ENCODE data around the gene SECISBP2L. TPM values are rescaled to one million over a fixed set of nuclear protein-coding genes. Genes with fewer than 3 reads are reported as not detected.

SECISBP2L gene
- total RNA-seq, 1 donor from 2014 or later: 9.7 TPM

DNA sequence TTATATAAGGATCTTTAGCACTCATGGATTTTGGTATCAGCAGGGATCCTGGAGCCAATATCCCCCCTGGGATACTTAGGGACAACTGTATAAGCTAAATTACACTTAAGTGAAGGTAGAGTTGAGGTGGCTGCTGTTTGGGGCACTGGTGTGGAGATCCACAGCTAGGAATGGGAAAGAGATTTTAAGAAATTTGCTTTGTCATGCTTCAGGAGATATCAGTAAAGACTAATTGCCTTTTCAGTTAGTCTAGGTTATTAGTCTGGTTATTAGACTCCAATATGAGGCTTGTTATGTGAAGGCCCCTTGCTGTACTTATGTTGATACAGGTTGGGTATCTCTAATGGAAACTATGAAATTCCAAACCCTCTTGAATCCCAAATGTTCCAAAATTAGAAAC, 1.2 kb upstream of the SECISBP2L start:
- Histone ChIP-seq H3K36me3 (no peaks in the 10 kb centered on the region), H3K4me1 (peaks cover 0 to 9% of the 10 kb centered on the region in 2 donors), H3K27ac (no peak overlapping the region), H3K27me3 (no peaks in the 10 kb centered on the region), H3K9me3 (no peaks in the 10 kb centered on the region), H3K4me3 (no peak overlapping the region)
- TF ChIP-seq CTCF (IDR thresholded peaks at IDR 0.05): no peak
- intact Hi-C loops (cut with DNase I): loop anchor here (5.0 kb wide), 3 partner anchors 60 to 100 kb away; partner anchors contain the start of gene SHC4
- no peak for DNase-seq (ENCODE audit: low spot score in 2 of 2)

GRCh38 chr15:49045751-49046219, 461 bp downstream of the SECISBP2L start:
- DNase-seq (ENCODE audit: low spot score in 2 of 2): no peak
- intact Hi-C loops (cut with DNase I): loop anchor here (1.0 to 5.0 kb wide), 4 partner anchors 58 to 167 kb away; partner anchors contain the start of genes EID1 and SHC4
- TF ChIP-seq CTCF (IDR thresholded peaks at IDR 0.05): no peak
- Histone ChIP-seq H3K4me3 (peak overlapping the region; percentile 76 to 78), H3K9me3 (no peaks in the 10 kb centered on the region), H3K36me3 (no peaks in the 10 kb centered on the region), H3K27ac (peak overlapping the region; percentile 74 to 85), H3K27me3 (no peaks in the 10 kb centered on the region), H3K4me1 (peaks cover 2 to 14% of the 10 kb centered on the region in 2 donors)

DNA sequence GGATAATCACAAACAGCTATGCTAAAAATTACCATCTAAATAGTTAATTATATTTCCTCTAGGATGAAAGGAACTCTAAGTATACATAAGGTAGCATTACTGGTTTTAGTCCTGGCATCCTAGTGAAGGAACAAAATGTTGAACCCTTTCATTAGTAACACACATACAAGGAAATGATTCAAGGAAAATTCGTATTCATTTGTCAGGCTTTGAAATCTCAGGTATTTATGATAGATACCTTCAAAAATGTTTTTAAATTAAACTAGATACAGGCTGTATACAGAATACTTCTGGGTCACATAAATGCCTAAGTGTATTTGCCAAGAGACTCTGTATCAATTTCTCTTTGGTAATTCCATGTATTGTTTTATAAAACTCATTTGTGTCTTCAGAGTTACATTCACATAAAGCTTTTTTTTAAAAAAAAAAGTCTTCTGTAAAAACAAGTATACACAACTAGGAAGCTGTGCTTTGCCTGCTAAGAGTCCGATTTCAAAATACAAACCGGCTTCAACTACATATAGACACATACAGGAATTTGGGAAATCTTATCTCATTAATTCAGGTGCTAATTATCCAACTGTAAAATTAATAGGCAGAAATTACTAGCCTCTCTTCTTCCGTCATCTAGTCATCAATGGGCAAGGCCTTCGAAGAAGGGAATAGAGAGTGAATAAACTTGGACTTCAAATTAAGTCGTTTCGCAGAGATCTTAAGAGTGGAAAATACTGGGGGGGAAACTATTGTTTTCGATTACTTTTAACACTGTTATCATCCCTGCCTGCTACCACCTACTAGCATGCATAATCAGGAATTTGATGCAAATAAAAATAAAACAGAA, 1.3 kb downstream of the SECISBP2L start:
- H3K27me3 ChIP-seq: no peaks in the 10 kb centered on the region
- peak overlapping the region; percentile 76 to 78 for H3K4me3 ChIP-seq
- no peaks in the 10 kb centered on the region for H3K9me3 ChIP-seq
- no peak for TF ChIP-seq CTCF (IDR thresholded peaks at IDR 0.05)
- H3K36me3 ChIP-seq: no peaks in the 10 kb centered on the region
- no peak for DNase-seq (ENCODE audit: low spot score in 2 of 2)
- H3K27ac ChIP-seq: peak overlapping the region in 1 of 2 donors; percentile 74
- H3K4me1 ChIP-seq: peaks cover 2 to 14% of the 10 kb centered on the region in 2 donors
- intact Hi-C loops (cut with DNase I): loop anchor here (5.0 kb wide), 3 partner anchors 58 to 102 kb away; partner anchors contain the start of gene SHC4

GRCh38 chr15:49044002-49044401, 2.2 kb downstream of the SECISBP2L start:
- no peak for TF ChIP-seq CTCF (IDR thresholded peaks at IDR 0.05)
- Histone ChIP-seq H3K27me3 (no peaks in the 10 kb centered on the region), H3K4me1 (peaks cover 2 to 14% of the 10 kb centered on the region in 2 donors), H3K27ac (no peak overlapping the region), H3K4me3 (peak overlapping the region in 1 of 2 donors; percentile 78), H3K36me3 (no peaks in the 10 kb centered on the region), H3K9me3 (no peaks in the 10 kb centered on the region)
- DNase-seq (ENCODE audit: low spot score in 2 of 2): no peak
- intact Hi-C loops (cut with DNase I): no loop called here

DNA sequence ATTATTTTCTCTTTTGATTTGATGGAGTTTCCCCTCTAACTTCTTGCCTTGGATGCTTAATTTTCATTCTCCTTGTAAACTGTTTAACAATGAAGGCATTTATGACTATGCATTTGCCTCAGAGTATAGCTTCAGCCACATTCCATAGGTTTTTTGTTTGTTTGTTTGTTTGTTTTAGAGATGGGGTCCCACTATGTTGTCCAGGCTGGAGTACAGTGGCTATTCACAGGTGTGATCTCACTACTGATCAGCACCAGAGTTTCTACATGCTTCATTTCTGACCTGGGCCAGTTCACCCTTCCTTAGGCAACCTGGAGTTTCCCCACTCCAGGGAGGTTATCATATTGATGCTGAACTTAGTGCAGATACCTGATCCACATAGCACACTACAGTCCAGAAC, 4.1 kb downstream of the SECISBP2L start:
- Histone ChIP-seq H3K36me3 (no peaks in the 10 kb centered on the region), H3K4me1 (peaks cover 2 to 17% of the 10 kb centered on the region in 2 donors), H3K4me3 (no peak overlapping the region), H3K27ac (no peak overlapping the region), H3K9me3 (no peaks in the 10 kb centered on the region), H3K27me3 (no peaks in the 10 kb centered on the region)
- TF ChIP-seq CTCF (IDR thresholded peaks at IDR 0.05): no peak
- DNase-seq (ENCODE audit: low spot score in 2 of 2): no peak
- intact Hi-C loops (cut with DNase I): no loop called here
